H1 (cell line): ENCODE results near the gene TMEM260.

Source experiments
- CEBPB ChIP-seq: IDR thresholded peaks from 2 replicates; pipeline ENCODE4 v1.6.1; 2012; ENCODE audit warnings: low read depth, low read length
- CTCF ChIP-seq, 3 experiments: IDR thresholded peaks; 1 replicate in 2 of 3; 2 replicates in 1 of 3; pipeline versions ENCODE4 v1.5.1 to v1.6.1; 2011; ENCODE audit warnings: low read length in 3 of 3, mild to moderate bottlenecking in 3 of 3, inconsistent platforms in 2 of 3, low read depth in 1 of 3, moderate library complexity in 1 of 3; ENCODE audit not compliant: insufficient read depth in 1 of 3; ENCODE audit errors: control extremely low read depth in 1 of 3
- EP300 ChIP-seq, 2 experiments: IDR thresholded peaks; 1 replicate in 1 of 2; 2 replicates in 1 of 2; pipeline ENCODE4 v1.6.1; 2011 to 2012; ENCODE audit warnings: low read depth in 2 of 2, low read length in 2 of 2, mild to moderate bottlenecking in 2 of 2, borderline replicate concordance in 1 of 2, inconsistent platforms in 1 of 2, moderate library complexity in 1 of 2
- EZH2 ChIP-seq: fragments of 200-600 bp; sonication (generic); IDR thresholded peaks from 2 replicates; pipeline ENCODE4 v1.7.1; 2012; ENCODE audit warnings: low read depth, mild to moderate bottlenecking, moderate library complexity, low read length, inconsistent platforms; ENCODE audit not compliant: severe bottlenecking
- NRF1 ChIP-seq: IDR thresholded peaks from 2 replicates; pipeline ENCODE4 v1.6.1; 2011; ENCODE audit warnings: mild to moderate bottlenecking, low read depth, low read length, improper control_type of control experiment
- POLR2A ChIP-seq, 2 experiments: IDR thresholded peaks; 1 replicate in 1 of 2; 2 replicates in 1 of 2; pipeline ENCODE4 v1.6.1; 2011; ENCODE audit warnings: low read depth in 2 of 2, low read length in 2 of 2, mild to moderate bottlenecking in 2 of 2; ENCODE audit errors: control extremely low read depth in 1 of 2
- RFX5 ChIP-seq: IDR thresholded peaks from 2 replicates; pipeline ENCODE4 v1.6.1; 2011; ENCODE audit warnings: low read depth, low read length, improper control_type of control experiment, borderline replicate concordance
- SIN3A ChIP-seq, 2 experiments: IDR thresholded peaks in 1 of 2; conservative IDR thresholded peaks in 1 of 2; 2 replicates each; pipeline ENCODE4 v1.6.1; 2011 to 2012; ENCODE audit warnings: low read length in 2 of 2, improper control_type of control experiment in 1 of 2, low read depth in 1 of 2, mild to moderate bottlenecking in 1 of 2
- TF ChIP-seq, protein P1 (sequence below): IDR thresholded peaks from 2 replicates; pipeline ENCODE4 v1.6.1; 2011; ENCODE audit warnings: low read depth, mild to moderate bottlenecking, low read length; ENCODE audit not compliant: insufficient read depth

DNA sequence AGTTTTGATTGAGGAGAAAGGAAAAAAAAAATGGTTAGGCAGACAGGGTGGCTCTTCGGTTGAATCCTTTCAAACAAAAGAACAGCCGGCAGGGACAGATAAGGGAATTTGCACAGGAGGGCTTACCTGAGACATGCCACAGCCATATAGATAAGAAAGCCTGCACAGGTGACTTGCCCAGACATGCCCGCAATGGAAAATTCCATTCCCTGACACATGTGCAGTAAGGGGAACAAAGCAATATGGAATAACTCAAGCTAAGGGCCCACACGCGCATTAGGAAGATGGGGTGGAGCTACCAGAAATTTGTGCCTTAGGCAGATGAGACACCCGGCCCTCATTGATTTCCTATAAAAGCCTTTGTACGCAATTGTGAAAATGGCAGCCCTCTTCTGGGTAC, 86.7 kb downstream of the TMEM260 start:
- TF ChIP-seq EZH2 (no peak), CEBPB (no peak), CTCF (IDR thresholded peaks at IDR 0.05; ENCODE audit: control extremely low read depth in 1 of 3, insufficient read depth in 1 of 3, low read depth in 1 of 3, low read length in 3 of 3) (no peak), POLR2A (IDR thresholded peaks at IDR 0.05; ENCODE audit: control extremely low read depth in 1 of 2, low read depth in 2 of 2, low read length in 2 of 2) (no peak), RFX5 (no peak), EP300 (IDR thresholded peaks at IDR 0.05; ENCODE audit: borderline replicate concordance in 1 of 2, low read depth in 2 of 2, low read length in 2 of 2) (no peak), SIN3A (conservative IDR thresholded peaks at IDR 0.05 in 1 of 2, IDR thresholded peaks at IDR 0.05 in 1 of 2; ENCODE audit: low read depth in 1 of 2, low read length in 2 of 2) (no peak), NRF1 (no peak)
- TF ChIP-seq, protein P1, sequence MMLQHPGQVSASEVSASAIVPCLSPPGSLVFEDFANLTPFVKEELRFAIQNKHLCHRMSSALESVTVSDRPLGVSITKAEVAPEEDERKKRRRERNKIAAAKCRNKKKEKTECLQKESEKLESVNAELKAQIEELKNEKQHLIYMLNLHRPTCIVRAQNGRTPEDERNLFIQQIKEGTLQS = no peak
